NCI-H2029 treated with DMSO at 0.1 percent for 48 hours (cell line): ENCODE measurements around the gene ANXA2R.
"Not testable (repeated sequence)": the region's sequence is repeated elsewhere in the genome, so short reads cannot be mapped to it uniquely, and the experiment has no call there.

ENCODE experiments used
- DNase-seq: peaks from one replicate; lab custom pipeline; 2025; lab: John Stamatoyannopoulos, UW

ANXA2R gene

DNA sequence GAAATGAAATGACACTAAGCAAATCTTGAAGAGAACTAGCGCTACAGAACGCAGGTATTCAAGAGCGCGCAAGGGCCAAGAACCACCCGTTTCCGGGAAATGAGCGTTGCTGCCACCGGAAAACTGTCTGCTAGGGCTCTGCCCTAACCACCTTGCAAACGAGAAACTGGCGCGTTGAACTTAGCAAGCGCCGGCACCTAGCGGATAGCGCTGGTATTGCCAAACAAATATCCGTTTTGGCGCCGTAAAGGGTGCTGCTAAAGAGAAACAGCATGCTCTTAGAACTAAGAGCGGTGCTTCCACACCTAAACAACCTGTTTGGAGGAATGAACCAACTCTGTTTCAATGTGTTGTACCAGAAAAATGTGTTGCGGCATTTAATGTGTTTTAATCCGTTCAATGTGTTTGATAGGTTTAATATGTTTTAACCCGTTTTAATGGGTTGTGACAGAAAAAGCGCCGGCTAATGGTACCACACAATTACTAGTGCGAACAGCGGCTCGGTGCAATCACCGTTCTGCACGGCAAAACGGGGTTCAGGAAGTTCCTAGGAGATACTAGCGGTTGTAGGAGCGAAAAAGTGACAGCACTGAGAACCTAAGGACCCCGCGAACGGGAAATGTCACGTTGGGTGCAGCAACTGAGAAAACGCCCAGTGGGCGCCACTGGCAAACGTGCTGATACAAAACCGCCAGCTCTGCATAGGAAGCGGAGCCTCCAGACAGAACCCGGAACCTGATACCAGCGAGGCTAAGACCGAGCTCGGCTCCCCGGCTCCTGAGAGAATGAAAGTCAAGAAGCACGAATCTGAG is at the start of gene ANXA2R:
Gene ANXA2R, minus strand, starts transcription at position 33 of the 812 bp plus-strand sequence. CDS start 273 bp downstream, outside the sequence.
- DNase-seq: peak; percentile 95

GRCh38 chr5:43086118-43086908 is 46.2 kb upstream of the ANXA2R start:
- not testable (repeated sequence) for DNase-seq

GRCh38 chr5:43085453-43085852 is 45.3 kb upstream of the ANXA2R start:
- DNase-seq: no peak

- not testable (repeated sequence) for DNase-seq
Observed at GRCh38 chr5:43084468-43084867, 44.3 kb upstream of the ANXA2R start.

GRCh38 chr5:43081345-43081744 is 41.2 kb upstream of the ANXA2R start:
- DNase-seq: not testable (repeated sequence)

DNA sequence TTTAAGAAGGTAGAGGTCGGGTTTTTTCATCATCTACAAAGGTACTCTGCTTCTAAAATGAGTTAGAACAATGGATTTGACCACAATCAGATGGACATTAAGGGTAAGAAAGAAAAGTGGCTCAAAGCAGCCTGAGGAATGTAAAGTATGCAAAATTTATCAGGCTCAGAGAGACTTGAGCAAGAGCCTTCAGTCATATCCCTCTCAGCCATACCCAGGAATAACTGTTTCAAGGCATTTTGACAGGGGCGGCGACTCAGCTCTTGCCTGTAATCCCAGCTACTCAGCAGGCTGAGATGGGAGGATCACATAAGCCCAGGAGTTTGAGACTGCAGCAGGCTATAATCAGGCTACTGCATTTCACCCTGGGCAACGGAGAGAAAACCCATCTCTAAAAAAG is 38.8 kb upstream of the ANXA2R start:
- DNase-seq: no peak

GRCh38 chr5:43077446-43078191 is 37.5 kb upstream of the ANXA2R start:
- not testable (repeated sequence) for DNase-seq

DNA sequence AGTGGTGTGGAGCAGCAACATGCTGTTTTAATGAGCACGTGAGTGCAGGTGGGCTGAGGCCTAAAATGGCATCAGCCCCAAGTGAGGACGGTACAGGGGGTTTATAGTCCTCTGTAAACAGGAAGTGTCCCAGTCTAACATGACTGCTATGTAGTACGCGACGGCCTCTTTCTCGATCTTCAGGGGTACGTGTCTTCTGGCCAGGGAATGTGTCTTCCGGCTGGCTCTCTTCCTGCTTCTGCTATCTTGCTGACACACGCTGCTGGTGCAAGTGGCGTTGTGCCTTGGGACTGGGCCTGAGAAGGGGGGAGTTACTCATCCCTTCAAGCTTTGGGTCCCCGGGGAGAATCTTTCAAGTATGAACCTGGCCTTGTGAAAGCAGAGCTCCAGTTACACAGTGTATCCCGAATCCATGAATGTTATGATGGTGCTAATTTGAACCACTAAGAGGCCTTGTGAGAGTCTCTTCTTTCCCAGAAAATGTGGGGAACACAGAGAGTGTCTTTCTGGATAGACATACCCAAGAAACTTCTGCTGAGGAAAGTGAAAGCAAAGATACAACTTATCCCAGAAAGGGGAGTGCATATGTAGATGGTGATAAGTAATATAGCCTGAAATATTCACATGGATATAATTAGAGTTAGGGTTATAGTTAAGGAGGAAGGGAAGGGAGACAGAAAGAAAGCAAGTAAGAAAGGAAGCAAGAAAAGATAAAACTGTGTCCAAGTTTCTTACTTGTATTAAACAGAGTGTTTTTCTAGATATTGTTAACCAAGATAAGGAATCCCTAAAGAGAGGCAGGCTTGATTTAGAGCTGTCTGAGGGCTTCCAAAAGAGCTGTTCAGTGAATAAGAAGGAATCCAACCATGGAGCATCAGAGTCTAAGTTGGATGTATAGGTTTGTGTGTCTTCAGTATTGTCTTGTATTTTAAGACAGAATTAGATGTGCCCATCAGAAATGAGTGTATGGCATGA is 35.5 kb upstream of the ANXA2R start:
- DNase-seq: no peak

- no peak for DNase-seq
Observed at GRCh38 chr5:43074987-43075318, 34.8 kb upstream of the ANXA2R start.

DNA sequence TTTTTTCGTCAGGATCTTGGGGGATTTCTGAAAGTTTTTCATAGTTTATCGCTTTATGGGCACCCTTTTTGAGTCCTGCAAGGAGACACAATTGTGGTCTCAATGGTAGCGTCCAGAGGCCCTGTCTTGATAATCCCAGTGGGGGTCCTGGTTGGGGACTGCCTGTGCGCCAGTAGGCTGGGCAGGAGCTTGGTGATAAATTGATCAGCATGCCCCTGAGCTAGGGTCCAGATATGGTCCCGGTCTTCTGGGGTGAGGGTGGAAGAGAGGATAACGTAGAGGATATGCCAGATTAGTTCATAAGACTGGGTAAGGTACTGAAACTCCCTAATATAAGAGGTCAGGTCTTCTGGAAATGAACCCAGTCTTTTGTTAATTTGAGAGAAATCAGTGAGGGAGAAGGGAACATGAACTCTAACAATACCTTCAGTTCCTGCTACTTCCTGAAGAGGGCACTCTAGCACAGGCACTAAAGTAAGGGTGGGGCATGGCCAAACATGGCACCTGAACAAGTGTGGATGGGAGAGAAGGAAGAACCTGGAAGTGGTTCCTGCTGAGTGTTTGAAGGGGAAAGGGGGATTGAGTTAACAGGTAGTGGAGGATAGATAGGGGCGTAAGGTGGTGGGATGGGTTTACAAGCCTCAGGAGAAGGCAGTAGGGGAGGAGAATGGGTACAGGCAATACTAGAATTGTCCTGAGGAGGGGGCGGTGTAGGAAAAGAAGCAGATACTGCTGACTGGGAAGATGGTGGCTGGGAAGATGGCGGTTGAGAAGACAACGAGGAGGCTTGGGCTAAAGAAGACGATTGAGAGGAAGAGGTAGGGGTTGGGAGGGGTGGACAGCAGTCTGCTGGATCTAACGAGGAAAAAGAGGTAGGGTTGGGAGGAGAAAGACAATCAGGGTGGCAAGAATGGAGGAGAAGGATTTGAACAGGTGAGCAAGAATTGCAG is 33.8 kb upstream of the ANXA2R start:
- peak; percentile 32 for DNase-seq

- not testable (repeated sequence) for DNase-seq
Observed at GRCh38 chr5:43069401-43069720, 29.2 kb upstream of the ANXA2R start.

DNA sequence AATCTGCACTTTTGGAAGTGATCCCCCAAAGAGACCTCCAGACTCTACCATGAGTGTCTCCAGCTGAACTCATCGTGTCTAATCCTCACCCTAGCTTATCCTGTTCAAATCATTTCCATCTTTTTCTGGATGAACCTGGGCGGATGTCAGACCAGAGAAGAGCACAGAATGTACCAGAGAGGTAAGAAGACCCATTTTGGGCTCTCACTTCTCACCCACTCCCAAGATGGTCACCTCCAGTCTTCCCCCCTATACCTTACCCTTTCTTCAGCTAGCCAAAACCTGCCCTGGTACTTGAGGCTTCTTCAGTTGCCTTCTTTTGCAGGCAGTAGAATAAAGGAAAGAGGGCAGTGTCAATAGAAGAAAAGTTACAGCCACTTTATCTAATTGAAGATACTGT is 27.9 kb upstream of the ANXA2R start:
- no peak for DNase-seq

- peak; percentile 66 for DNase-seq
Observed at GRCh38 chr5:43066799-43067741, 27.0 kb upstream of the ANXA2R start.

DNA sequence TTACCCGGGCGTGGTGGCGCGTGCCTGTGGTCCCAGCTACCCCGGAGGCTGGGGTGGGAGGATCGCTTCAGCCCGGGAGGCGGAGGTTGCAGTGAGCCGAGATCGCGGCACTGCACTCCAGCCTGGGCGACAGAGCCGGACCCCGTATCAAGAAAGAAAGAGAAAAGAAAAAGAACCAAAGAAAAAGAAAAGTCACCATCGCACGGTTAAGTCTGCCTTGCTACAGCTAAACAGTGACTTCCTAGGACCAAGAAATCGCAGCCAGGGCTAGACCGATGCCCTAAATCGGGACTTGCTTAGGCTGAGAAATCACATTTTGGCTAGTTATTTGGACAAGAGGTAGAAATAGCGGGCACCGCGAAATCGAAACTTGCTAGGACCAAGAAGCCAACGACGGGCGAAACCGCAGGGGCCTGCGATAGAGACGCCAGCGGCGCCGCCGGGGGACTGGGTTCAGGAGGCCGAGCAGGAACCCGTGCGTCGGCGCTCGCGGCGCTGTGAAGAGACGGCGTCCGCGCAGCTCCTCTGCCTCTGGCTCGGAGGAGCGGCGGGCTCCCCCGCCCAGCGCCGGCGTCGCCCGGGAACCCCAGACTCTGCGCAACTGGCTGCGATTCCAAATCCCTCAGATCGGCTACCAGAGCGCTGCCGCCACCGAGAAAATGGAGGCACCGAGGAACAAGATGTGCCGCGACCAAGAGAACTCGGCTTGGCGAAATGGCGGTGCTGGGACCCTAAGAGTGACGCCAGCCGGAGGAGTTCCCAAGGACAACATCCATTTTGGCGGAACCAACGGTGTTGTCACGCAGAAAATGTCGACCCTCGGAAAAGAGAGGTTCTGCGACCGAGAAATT is 26.1 kb upstream of the ANXA2R start:
- DNase-seq: peak; percentile 62

DNA sequence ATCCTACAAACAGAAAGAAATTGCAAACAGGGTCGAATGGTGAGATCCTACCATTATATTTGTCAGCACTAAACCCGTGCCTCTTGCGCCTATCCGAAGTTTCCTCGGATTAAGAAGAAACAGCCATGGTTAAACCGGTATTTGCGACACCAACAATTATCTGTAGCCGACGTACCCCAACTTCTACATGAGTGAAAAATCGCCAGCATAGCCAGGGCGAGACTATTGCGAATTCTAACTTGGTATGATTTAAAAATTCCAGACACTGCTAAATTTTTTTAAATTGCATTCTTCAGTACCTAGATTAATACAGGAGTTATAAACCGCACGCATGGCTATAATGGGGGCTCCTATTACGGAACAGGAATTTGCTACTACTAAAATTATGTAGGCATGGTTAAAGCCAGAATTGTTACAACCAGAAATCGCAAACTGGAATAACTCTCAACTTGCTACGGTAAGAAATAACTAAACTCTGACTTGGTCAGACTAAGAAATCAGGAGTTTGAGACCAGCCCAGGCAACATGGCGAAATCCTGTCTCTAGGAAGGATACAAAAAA is 25.3 kb upstream of the ANXA2R start:
- DNase-seq: peak; percentile 59

DNA sequence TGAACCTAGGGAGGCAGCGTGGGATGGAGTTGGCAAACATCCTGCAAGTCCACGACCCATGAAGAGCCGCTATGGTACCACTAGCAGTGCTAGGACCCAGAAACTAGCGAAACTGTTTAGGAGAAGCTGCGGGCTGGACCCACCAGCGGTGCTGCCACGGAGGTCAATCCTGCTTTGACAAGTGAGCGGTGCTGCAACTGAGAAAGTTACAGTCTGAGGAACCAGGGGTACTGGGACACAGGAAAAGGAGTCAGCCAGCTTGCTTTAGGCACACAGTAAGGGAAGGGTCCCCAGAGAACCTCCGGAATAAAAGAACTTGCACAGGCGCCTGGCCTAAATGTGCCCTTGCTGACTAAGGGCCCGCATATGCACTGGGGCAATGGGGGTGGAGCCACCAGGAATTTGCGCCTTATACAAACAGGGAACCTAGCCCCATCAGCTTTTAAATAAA is 23.6 kb upstream of the ANXA2R start:
- DNase-seq: no peak

DNA sequence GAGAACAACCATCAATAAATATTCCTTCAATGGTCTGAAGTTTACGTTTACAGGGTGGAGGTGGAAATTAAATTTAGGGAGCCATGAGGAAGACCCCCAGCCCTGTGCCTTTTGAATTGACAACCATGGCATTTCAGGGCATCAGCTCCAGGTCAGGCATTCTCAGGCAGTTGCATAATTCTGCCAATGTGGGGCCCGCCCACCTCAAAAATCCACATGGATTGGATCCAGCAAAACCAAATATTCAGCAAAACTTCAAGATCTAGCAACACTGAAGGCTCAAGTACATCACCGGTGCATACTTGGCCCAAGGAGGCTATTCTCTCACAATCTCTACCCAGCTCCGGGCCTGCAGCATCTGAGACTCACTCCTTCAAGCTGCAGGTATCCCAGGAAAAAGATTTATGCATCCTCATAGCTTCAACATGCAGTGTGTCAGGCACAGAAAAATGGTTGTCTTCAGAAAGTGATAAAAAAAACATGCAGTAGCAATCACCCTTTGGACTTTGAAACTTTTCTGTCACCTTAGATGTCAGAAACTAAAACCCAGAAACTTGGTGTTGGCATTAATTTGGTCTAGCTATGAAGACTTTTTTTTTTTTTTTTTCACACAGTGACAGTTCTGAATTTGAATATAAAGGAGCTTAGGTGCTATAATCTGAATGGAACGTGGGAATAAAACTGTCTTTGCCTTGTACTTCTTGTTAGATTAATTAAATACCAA is 21.4 kb upstream of the ANXA2R start:
- DNase-seq: no peak
